IgD-negative memory B cell (primary cell): ENCODE measurements around the gene S100PBP. TPM values are rescaled to one million over a fixed set of nuclear protein-coding genes. Genes with fewer than 3 reads are reported as not detected.
"Not testable (repeated sequence)": the region's sequence is repeated elsewhere in the genome, so short reads cannot be mapped to it uniquely, and the experiment has no call there.

Experiments
- H3K27ac Mint-ChIP-seq, 3 donors: one replicate each; pipeline ENCODE4 v1.8.0; 2020 to 2022; ENCODE audit warnings: mild to moderate bottlenecking in 3 of 3, mixed read lengths in 3 of 3, moderate library complexity in 1 of 3
- H3K27me3 Mint-ChIP-seq: one replicate; pipeline ENCODE4 v1.8.0; 2021; ENCODE audit warnings: mixed read lengths
- H3K36me3 Mint-ChIP-seq: one replicate; pipeline ENCODE4 v1.8.0; 2020; ENCODE audit warnings: mild to moderate bottlenecking, mixed read lengths
- H3K4me1 Mint-ChIP-seq, 3 donors: one replicate each; pipeline ENCODE4 v1.8.0; 2020 to 2022; ENCODE audit warnings: mixed read lengths in 3 of 3, mild to moderate bottlenecking in 1 of 3
- H3K4me3 Mint-ChIP-seq, 4 donors: one replicate each; pipeline ENCODE4 v1.8.0; 2020 to 2022; ENCODE audit warnings: mild to moderate bottlenecking in 4 of 4, mixed read lengths in 4 of 4, moderate library complexity in 3 of 4
- H3K9me3 Mint-ChIP-seq, 3 donors: one replicate each; pipeline ENCODE4 v1.8.0; 2020 to 2021; ENCODE audit warnings: mixed read lengths in 3 of 3, mild to moderate bottlenecking in 1 of 3
- polyA plus RNA-seq: library from polyadenylated mRNA; unstranded; fragments of 300-500 nt; fragmentation: Illumina TruSeq; gene quantifications from one replicate; pipeline ENCODE4 v1.2.3, GENCODE V29; 2021

Gene S100PBP
- polyA plus RNA-seq, 1 donor from 2014 or later = 10.7 TPM

DNA sequence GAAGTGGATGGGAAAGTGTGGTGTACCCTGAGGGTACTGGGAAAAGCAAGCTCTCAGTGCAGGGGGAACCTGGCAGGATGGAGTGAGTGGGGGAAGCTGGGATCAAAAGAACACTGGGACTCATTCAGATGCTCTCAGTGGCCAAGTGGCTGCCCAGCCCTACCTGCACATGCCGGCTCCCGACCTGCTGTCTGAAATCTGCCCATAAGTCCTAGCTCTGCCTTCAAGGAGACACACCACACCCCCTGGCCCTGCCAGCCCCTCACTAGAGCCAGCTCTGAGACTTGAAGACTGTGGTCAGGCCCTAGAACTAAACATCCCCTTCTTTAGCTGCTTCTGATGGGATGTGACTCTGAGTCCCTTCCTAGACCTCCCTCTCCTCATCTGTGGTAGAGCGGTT lies 81.5 kb downstream of the S100PBP start:
- peaks cover 0 to 7% (median 4%) of the 10 kb centered on the region in 3 donors for H3K4me1 Mint-ChIP-seq
- no peak overlapping the region for H3K4me3 Mint-ChIP-seq
- H3K9me3 Mint-ChIP-seq = peaks cover 0 to 2% (median 0%) of the 10 kb centered on the region in 3 donors
- no peak overlapping the region for H3K27ac Mint-ChIP-seq
- peaks cover 18% of the 10 kb centered on the region for H3K27me3 Mint-ChIP-seq
- peaks cover 3% of the 10 kb centered on the region for H3K36me3 Mint-ChIP-seq

DNA sequence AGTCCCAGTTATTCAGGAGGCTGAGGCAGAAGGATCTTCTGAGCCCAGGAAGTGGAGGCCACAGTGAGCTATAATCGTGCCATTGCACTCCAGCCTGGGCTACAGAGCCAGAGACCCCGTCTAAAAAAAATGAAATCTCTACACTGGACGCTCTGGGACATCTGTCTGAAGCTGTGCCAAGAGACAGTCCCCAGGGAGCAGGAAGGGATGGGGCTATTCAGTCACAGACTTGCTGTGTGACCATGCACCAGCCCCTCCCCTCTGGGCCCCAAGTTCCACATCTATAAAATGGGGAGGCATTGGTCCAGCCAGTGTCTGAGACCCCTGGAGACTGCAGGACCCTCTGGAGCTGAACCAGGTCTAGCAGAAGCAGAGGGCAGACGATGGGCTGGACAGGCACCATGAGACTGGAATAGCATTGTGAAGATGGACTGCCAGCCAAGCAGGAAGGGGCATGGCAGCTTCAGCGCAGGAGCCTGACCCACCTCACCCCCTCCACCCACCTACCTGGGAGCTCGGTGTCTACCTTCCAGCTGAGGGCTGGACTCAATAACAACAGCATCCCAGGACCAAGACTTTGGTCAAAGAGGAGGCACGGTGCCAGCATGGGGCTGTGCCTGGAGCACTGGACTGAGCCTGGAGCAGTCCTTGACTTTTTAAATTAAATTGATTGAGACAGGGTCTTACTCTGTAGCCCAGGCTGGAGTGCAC lies 82.3 kb downstream of the S100PBP start:
- peaks cover 0 to 7% (median 4%) of the 10 kb centered on the region in 3 donors for H3K4me1 Mint-ChIP-seq
- H3K36me3 Mint-ChIP-seq = peaks cover 3% of the 10 kb centered on the region
- H3K4me3 Mint-ChIP-seq = peak overlapping the region in 2 of 4 donors; percentile 22 to 60
- H3K27ac Mint-ChIP-seq = peak overlapping the region in 1 of 3 donors; percentile 78
- H3K27me3 Mint-ChIP-seq = peaks cover 15% of the 10 kb centered on the region
- peaks cover 0 to 2% (median 0%) of the 10 kb centered on the region in 3 donors for H3K9me3 Mint-ChIP-seq

DNA sequence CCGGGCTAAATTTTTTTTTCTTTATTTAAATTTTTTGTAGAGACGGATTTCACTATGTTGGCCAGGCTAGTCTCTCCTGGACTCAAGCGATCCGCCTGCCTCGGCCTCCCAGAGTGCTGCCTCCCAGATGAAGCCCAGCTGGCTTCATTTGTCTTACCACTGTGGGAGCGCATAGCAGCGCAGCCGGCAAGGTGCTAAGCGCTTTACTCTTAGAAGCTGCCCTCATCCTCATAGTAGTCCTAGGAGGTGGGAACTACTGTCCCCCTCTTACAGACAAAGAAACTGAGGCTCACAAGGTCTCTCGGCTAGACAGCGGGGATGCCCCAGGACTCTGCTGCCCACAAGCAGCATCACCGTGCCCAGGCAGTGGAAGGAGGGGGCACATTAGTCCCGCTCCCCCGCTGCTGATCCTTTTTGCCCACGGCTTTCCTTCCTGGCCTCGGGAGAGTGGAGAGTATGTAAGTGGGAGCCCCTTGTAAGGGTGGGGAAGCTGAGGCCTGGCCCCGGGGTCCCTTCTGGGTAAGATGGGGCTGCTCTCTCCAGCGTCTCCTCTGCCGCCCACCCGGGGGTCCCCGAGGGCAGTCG lies 83.0 kb downstream of the S100PBP start:
- H3K36me3 Mint-ChIP-seq = peaks cover 3% of the 10 kb centered on the region
- peaks cover 0 to 7% (median 4%) of the 10 kb centered on the region in 3 donors for H3K4me1 Mint-ChIP-seq
- peaks cover 15% of the 10 kb centered on the region for H3K27me3 Mint-ChIP-seq
- peak overlapping the region in 1 of 3 donors; percentile 78 for H3K27ac Mint-ChIP-seq
- H3K9me3 Mint-ChIP-seq = peaks cover 0 to 2% (median 0%) of the 10 kb centered on the region in 3 donors
- peak overlapping the region; percentile 23 to 67 (median 58) for H3K4me3 Mint-ChIP-seq

DNA sequence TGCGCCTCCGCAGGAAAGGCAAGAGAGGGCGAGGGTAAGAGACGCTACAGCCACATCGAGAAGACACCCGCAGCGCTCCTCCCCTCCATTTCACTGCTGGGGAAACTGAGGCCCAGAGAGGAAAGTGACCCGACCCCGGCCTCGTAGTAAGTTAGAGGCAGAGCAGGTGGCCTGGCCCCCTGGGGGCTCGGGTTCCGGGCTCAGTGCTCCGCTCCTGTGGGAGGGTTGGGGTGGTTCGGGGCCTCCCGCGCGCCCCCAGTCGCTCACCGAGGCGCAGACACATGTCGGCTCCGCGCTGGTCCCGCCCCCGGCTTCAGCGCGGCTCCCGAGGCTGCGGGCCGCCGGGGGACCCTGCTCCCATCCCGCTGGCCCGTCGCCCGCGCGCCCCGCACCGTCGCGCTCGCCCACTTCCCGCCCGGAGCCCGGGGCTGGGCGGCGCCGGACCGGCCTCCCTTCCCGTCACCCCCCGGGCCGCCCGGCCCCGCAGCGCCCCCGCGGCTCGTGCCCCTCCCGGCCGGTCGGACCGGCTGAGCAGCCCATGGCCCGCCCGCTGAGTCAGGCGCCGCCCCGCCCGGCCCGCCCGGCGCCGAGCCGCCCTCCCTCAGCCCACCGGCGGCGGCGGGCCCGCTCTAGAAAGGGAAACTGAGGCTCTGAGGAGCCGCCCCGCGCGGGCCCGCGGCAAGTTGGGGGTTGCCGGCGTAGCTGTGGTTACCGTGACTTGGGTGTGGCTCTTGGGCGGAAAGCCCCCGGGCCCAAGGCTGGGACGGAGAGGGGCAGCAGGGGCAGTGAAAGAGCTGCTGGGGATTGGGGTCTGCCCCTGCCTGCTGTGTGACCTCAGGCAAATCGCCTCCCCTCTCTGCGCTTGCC lies 83.7 kb downstream of the S100PBP start, which contains the start of gene TMEM54:
TSS of gene TMEM54 (minus strand) at position 434 of the 867 bp plus-strand sequence. CDS start at position 283, 151 bp downstream.
- H3K36me3 Mint-ChIP-seq = peaks cover 2% of the 10 kb centered on the region
- H3K4me3 Mint-ChIP-seq = peak within 1 kb of the TSS; percentile 73 to 89 (median 78)
- peaks cover 15% of the 10 kb centered on the region for H3K27me3 Mint-ChIP-seq
- peaks cover 0 to 2% (median 0%) of the 10 kb centered on the region in 3 donors for H3K9me3 Mint-ChIP-seq
- H3K4me1 Mint-ChIP-seq = peaks cover 0 to 7% (median 4%) of the 10 kb centered on the region in 3 donors
- peak within 1 kb of the TSS in 1 of 3 donors; percentile 78 for H3K27ac Mint-ChIP-seq

DNA sequence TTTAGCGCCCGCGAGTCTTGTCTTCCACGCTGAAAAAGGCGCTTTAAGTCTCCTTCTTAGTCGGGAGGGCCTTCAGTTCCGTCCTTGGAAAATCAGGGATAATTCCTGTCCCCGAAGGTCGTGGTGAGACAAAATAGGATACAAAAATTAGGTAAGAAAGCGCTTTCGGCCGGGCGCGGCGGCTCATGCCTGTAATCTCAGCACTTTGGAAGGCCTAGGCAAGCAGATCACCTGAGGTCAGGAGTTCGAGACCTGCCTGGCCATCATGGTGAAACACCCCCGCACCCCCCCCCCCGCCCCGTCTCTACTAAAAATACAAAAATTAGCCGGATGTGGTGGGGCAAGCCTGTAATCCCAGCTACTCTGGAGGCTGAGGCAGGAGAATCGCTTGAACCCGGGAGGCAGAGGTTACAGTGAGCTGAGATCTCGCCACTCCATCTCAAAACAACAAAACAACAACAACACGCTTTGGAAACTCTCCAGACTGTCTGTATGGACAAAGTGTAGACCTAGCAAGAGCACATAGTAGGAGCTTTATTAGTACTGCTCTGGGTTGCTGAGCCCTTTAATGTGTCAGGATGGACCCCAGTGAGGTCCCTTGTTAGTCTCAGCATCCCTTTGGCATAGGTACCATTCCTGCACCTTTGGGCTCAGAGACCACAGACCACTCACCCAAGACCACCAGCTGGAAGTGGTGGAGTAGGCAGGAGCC lies 84.5 kb downstream of the S100PBP start:
- peaks cover 15% of the 10 kb centered on the region for H3K27me3 Mint-ChIP-seq
- H3K4me1 Mint-ChIP-seq = peaks cover 0 to 7% (median 4%) of the 10 kb centered on the region in 3 donors
- H3K27ac Mint-ChIP-seq = peak overlapping the region in 1 of 3 donors; percentile 62
- H3K9me3 Mint-ChIP-seq = peaks cover 0 to 2% (median 0%) of the 10 kb centered on the region in 3 donors
- H3K36me3 Mint-ChIP-seq = no peaks in the 10 kb centered on the region
- peak overlapping the region; percentile 73 to 89 (median 78) for H3K4me3 Mint-ChIP-seq

DNA sequence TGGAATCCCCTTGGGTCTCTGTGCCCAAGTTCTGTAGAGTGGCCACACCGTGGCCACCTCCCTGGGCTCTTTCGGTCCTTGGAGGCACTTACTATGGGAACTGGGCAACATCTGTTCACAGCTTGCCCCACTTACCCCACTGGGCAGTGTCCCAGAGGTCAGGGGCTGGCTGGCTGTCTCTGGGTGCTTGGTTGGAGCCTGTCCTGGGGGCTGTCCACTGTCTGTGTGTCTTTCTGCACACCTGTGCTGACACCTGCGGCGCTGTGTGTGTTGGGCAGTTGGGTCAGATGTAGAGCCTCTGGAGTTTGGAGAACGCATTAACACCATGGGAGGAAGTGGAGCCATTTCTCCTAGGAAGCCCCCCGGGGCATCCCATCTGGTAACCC lies 85.1 kb downstream of the S100PBP start:
- H3K27me3 Mint-ChIP-seq = peaks cover 15% of the 10 kb centered on the region
- H3K4me1 Mint-ChIP-seq = peaks cover 0 to 7% (median 4%) of the 10 kb centered on the region in 3 donors
- no peak overlapping the region for H3K27ac Mint-ChIP-seq
- peak overlapping the region in 3 of 4 donors; percentile 73 to 89 (median 83) for H3K4me3 Mint-ChIP-seq
- H3K9me3 Mint-ChIP-seq = peaks cover 0 to 2% (median 0%) of the 10 kb centered on the region in 3 donors
- H3K36me3 Mint-ChIP-seq = no peaks in the 10 kb centered on the region

DNA sequence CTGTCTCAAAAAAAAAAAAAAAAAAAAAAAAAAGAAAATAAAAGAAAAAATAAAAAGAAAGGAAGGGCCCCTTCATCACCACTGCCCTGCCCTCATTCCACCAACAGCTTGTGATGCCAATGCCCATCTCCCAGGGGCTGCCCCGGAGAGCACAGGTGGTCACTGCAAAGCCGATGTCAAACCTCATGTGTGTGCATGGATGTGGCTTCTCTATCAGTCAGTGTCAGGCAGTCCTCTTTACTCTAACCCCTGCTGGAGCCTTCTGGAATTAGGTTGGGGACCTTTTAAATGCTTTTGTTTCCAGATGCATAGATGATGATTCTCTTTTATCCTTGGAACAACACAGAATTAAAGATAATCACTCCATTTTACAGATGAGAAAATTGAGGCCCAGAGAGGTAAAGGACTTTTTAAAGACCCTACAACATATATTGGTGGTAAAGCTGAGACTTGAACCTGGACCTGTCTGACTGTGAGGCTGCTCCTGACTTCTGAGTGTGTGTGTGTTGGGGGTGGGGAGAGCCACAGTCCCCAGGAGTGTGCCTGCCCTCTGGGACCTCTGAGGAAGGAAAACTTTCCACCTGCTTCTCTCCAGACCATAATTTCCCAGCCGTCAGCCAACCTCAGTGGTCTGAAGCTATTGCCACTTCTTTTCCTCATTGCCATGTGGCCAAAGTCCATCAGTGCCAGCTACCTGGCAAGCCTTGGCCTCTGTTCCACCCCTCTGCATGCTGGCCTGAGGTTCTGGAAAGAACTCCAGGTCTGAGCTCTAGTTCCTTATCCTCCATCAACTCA lies 86.7 kb downstream of the S100PBP start:
- peak overlapping the region in 3 of 4 donors; percentile 12 to 58 (median 45) for H3K4me3 Mint-ChIP-seq
- peaks cover 0 to 7% (median 4%) of the 10 kb centered on the region in 3 donors for H3K4me1 Mint-ChIP-seq
- peaks cover 0 to 2% (median 0%) of the 10 kb centered on the region in 3 donors for H3K9me3 Mint-ChIP-seq
- H3K27me3 Mint-ChIP-seq = peaks cover 13% of the 10 kb centered on the region
- no peaks in the 10 kb centered on the region for H3K36me3 Mint-ChIP-seq
- H3K27ac Mint-ChIP-seq = no peak overlapping the region

DNA sequence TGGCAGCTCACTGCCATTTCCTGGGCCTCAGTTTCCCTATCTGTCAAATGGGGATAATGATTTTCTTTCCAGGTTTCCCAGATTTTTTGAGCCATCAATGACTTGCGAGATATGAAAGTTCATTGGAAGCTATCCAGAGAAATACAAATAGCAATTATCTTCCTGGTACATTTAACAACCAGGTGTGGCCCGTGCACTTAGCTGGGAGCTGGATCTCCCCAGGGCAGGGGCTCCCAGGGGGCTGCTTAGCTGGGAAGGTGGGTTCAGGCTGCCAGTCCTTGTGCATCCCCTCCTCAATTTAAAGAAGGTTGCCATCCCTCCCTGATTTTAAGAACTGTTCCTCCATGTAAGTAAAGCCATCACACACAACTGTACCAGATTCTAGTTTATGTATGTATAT lies 87.3 kb downstream of the S100PBP start:
- Mint-ChIP-seq H3K4me3 (peak overlapping the region in 1 of 4 donors; percentile 45), H3K9me3 (peaks cover 0 to 2% (median 0%) of the 10 kb centered on the region in 3 donors), H3K27me3 (peaks cover 10% of the 10 kb centered on the region), H3K36me3 (no peaks in the 10 kb centered on the region), H3K4me1 (peaks cover 0 to 7% (median 4%) of the 10 kb centered on the region in 3 donors), H3K27ac (no peak overlapping the region)

DNA sequence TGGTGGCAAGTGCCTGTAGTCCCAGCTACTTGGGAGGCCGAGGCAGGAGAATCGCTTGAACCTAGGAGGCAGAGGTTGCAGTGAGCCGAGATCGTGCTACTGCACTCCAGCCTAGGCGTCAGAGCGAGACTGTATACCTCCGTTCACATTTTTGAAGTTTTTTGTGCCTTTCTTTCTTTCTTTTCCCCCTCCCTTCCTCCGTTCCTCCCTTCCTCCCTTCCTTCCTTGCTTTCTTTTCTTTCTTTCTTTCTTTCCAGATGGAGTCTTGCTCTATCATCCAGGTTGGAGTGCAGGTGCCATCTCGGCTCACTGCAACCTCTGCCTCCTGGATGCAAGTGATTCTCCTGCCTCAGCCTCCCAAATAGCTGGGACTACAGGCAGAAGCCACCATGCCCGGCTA lies 88.1 kb downstream of the S100PBP start:
- H3K36me3 Mint-ChIP-seq, H3K27ac Mint-ChIP-seq, H3K4me1 Mint-ChIP-seq, H3K9me3 Mint-ChIP-seq, H3K4me3 Mint-ChIP-seq: not testable (repeated sequence)
- peaks cover 11% of the 10 kb centered on the region for H3K27me3 Mint-ChIP-seq

DNA sequence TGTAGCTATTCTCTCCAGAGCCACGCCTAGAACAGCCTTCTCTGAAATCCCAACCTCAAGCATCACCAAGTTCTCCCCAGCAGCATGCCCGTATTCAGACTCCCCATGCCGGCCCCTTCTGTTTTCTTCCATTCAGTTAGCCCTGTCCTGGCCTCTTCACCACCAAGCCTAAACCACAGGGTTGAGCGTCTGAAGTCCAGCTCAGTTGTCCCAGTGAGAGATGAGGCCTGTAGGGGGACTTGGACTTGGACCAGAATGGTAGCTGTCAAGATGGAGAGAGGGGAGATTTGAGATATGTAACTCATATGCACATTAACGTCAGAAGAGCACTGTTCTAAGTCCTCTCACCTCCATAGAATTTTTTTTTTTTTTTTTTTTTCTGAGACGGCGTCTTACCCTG lies 89.2 kb downstream of the S100PBP start:
- peaks cover 6% of the 10 kb centered on the region for H3K27me3 Mint-ChIP-seq
- no peak overlapping the region for H3K4me3 Mint-ChIP-seq
- H3K9me3 Mint-ChIP-seq = peaks cover 0 to 3% (median 2%) of the 10 kb centered on the region in 3 donors
- peaks cover 0 to 4% (median 3%) of the 10 kb centered on the region in 3 donors for H3K4me1 Mint-ChIP-seq
- no peak overlapping the region for H3K27ac Mint-ChIP-seq
- no peaks in the 10 kb centered on the region for H3K36me3 Mint-ChIP-seq

DNA sequence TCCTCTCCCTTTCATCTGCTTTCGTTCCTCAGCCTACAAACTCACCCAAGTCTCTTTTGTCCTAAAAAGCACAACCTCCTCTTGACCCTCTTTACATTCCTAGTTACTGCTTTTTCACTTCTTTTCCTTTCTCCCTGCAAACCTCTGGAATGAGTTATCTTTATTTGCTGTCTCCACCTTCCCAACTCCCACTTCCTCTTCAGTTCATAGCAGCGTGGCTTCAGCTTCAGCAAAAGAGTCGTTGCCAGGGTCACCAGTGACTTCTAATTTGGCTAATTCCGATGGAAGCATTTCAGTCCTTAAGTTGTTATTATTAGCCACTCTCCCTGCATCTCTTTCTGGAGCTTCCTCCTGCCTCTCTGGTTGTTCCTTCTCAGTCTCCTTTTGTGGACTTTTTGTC lies 90.0 kb downstream of the S100PBP start:
- Mint-ChIP-seq H3K9me3 (peaks cover 0 to 3% (median 0%) of the 10 kb centered on the region in 3 donors), H3K27ac (no peak overlapping the region), H3K4me3 (no peak overlapping the region), H3K36me3 (no peaks in the 10 kb centered on the region), H3K27me3 (peaks cover 5% of the 10 kb centered on the region), H3K4me1 (peaks cover 0 to 2% (median 0%) of the 10 kb centered on the region in 3 donors)
